BJ (cell line): ENCODE results near the gene CDC42EP4. TPM values are rescaled to one million over a fixed set of nuclear protein-coding genes. Genes with fewer than 3 reads are reported as not detected.
A peak's percentile ranks its signal among the peaks of the same experiment; 100 is the strongest.

Source experiments
- CTCF ChIA-PET: fragments of 350-600 bp; formaldehyde crosslinking; extraction: SDS; loops from one replicate; lab custom pipeline; 2021; ENCODE audit warnings: antibody characterized with exemption, inconsistent platforms; lab: Yijun Ruan, JAX
- POLR2A ChIA-PET: fragments of 300-600 bp; sonication (Branson Sonifier 250); formaldehyde crosslinking; extraction: SDS; loops from one replicate; lab custom pipeline; 2021; ENCODE audit warnings: antibody characterized with exemption; lab: Charles Lee
- DNase-seq: peaks from one replicate; pipeline ENCODE4 v3.0.0-alpha.2; 2011; ENCODE audit warnings: low read depth
- H3K27me3 ChIP-seq: 2 replicates; pipeline ENCODE4 v1.6.0; 2011; ENCODE audit warnings: low read length; ENCODE audit not compliant: control insufficient read depth, insufficient read depth
- H3K36me3 ChIP-seq: 2 replicates; pipeline ENCODE4 v1.5.1; 2011; ENCODE audit warnings: low read length; ENCODE audit not compliant: control insufficient read depth, insufficient read depth
- H3K4me3 ChIP-seq: 2 replicates; pipeline ENCODE4 v1.5.1; 2011; ENCODE audit warnings: low read depth, mild to moderate bottlenecking, control low read depth, low read length
- polyA plus RNA-seq: library from polyadenylated mRNA; depleted of rRNA; stranded (reverse); fragments of >200 nt; gene quantifications from 2 replicates; pipeline ENCODE4 v1.2.3, GENCODE V29; 2011
- TF ChIP-seq, protein P1 (sequence below): IDR thresholded peaks from 2 replicates; pipeline ENCODE4 v1.5.1; 2011; ENCODE audit warnings: low read depth, mild to moderate bottlenecking, control low read depth, inconsistent platforms, low read length, moderate library complexity; ENCODE audit not compliant: insufficient read depth

Gene CDC42EP4
- polyA plus RNA-seq, 1 experiment = 28.0 TPM

DNA sequence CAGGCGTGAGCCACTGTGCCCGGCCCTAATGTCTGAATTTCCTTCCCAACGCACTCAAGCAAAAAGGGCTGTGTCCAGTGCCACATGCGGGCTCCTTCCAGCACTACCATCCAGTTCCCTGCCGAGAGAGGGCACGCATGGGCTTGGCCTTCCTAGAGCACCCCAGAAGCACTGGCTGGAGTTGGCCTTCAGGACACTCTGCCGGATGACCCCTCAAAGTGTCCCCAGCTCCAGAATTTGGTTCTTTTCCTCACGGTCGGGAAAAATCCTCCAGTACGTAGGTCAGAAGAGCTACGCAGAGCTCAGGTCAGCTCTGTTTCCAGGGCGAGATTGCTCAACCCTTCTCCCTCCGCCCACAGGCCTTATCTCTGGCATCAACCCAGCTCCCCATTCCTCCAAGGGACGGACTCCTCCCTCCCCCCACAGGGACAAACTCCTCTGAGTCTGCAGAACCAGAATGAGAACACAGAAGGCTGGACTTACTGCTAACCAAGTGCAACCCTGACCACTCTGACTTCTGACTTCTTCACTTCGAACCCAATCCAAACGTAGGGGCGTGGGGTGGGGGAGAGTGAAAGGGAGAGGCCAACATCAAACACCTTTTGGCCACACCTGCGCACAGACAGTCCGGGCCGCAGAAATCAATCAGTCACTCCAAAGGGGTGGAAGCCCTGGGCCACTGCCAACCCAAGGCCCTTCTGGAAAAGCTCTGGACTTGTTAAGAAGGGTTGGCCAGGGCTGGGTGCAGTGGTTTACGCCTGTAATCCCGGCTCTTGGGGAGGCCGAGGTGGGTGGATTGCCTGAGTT is 3.6 kb downstream of the CDC42EP4 start:
- TF ChIP-seq, protein P1, sequence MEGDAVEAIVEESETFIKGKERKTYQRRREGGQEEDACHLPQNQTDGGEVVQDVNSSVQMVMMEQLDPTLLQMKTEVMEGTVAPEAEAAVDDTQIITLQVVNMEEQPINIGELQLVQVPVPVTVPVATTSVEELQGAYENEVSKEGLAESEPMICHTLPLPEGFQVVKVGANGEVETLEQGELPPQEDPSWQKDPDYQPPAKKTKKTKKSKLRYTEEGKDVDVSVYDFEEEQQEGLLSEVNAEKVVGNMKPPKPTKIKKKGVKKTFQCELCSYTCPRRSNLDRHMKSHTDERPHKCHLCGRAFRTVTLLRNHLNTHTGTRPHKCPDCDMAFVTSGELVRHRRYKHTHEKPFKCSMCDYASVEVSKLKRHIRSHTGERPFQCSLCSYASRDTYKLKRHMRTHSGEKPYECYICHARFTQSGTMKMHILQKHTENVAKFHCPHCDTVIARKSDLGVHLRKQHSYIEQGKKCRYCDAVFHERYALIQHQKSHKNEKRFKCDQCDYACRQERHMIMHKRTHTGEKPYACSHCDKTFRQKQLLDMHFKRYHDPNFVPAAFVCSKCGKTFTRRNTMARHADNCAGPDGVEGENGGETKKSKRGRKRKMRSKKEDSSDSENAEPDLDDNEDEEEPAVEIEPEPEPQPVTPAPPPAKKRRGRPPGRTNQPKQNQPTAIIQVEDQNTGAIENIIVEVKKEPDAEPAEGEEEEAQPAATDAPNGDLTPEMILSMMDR = no peak
- Histone ChIP-seq H3K27me3 (no peaks in the 10 kb centered on the region), H3K36me3 (0 out of 2 replicates have a peak, but pooled peaks cover 3% of the 10 kb centered on the region), H3K4me3 (peak overlapping the region; percentile 31)
- POLR2A ChIA-PET = no interaction called here
- peak; percentile 68 for DNase-seq
- CTCF ChIA-PET = interaction anchor here (0.7 to 9.6 kb wide), 10 partner anchors 8 to 76 kb away, joined by 3 to 114 read pairs (median 3); a partner anchor contains a TSS

DNA sequence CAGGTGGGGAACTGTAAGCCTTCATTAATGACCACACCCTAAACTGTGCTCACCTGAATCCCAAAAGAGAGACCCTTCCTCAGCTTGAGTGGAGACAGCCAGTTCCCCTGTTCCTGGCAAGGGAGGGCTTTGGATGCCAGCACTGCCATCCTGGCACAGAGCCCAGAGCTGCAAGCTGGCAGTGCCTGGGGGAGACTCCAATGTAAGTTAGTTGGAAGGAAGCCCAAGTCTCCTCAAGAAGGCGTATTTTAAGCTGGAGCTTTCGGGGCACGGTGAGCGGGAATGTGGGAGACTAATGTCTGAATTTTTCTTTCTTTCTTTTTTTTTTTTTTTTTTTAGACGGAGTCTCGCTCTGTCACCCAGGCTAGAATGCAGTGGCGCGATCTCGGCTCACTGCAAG is 4.7 kb downstream of the CDC42EP4 start:
- Histone ChIP-seq H3K36me3 (0 out of 2 replicates have a peak, but pooled peaks cover 3% of the 10 kb centered on the region), H3K27me3 (no peaks in the 10 kb centered on the region), H3K4me3 (no peak overlapping the region)
- no peak for DNase-seq
- TF ChIP-seq, protein P1 = no peak
- ChIA-PET POLR2A (interaction anchor here (0.5 kb wide), 1 partner anchor 26 kb away, joined by 12 read pairs; no protein-coding TSS in a partner anchor), CTCF (interaction anchor here (1.0 to 9.6 kb wide), 4 partner anchors 51 to 62 kb away, joined by 3 to 114 read pairs (median 5); no protein-coding TSS in a partner anchor)

DNA sequence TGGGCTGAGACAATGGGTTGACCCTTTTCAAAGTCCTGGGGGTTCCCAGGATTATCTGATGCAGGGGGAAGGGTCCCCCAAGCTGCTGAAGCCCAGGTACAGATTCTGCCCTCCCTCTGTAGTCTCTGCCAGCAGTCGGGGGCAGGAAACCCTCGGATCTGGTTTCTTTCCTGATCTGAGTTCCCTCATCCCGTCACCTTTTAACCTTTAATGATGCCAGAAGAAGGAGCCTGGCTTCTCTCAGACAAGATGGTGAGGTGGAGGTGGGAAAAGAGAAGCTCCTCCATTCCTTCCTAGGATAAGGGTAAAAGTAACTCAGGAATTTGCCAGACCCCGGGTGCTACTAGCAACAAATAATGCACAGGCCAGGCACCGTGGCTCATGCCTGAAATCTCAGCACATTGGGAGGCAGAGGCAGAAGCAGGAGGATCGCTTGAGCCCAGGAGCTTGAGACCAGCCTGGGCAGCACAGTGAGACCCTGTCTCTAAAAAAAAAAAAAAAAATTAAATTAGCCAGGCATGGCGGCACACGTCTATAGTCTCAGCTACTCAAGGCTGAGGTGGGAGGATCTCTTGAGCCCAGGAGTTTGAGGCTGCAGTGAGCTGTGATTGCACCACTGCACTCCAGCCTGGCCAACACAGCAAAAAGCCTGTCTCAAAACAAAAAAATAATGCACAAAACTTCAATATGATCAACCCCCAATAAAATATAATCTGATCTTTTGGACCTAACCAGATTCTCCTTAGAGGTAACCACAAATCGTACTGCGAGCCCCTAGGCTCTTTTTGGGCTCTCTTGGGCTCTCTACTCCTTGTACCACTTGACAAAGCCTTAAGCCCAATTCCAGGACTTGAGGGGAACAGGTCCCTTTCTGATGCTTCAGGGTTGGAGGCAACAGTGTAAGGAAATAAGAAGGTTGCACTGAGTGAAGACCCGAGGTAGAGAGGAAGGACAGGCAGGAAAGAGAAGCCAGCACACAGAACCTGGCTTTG is 5.7 kb downstream of the CDC42EP4 start:
- TF ChIP-seq, protein P1 = no peak
- no peak for DNase-seq
- Histone ChIP-seq H3K36me3 (0 out of 2 replicates have a peak, but pooled peaks cover 3% of the 10 kb centered on the region), H3K27me3 (no peaks in the 10 kb centered on the region), H3K4me3 (no peak overlapping the region)
- ChIA-PET CTCF (interaction anchor here (1.0 to 9.6 kb wide), 4 partner anchors 24 to 63 kb away, joined by 3 to 114 read pairs (median 4); no protein-coding TSS in a partner anchor), POLR2A (interaction anchor here (0.5 kb wide), 1 partner anchor 25 kb away, joined by 4 read pairs; no protein-coding TSS in a partner anchor)

DNA sequence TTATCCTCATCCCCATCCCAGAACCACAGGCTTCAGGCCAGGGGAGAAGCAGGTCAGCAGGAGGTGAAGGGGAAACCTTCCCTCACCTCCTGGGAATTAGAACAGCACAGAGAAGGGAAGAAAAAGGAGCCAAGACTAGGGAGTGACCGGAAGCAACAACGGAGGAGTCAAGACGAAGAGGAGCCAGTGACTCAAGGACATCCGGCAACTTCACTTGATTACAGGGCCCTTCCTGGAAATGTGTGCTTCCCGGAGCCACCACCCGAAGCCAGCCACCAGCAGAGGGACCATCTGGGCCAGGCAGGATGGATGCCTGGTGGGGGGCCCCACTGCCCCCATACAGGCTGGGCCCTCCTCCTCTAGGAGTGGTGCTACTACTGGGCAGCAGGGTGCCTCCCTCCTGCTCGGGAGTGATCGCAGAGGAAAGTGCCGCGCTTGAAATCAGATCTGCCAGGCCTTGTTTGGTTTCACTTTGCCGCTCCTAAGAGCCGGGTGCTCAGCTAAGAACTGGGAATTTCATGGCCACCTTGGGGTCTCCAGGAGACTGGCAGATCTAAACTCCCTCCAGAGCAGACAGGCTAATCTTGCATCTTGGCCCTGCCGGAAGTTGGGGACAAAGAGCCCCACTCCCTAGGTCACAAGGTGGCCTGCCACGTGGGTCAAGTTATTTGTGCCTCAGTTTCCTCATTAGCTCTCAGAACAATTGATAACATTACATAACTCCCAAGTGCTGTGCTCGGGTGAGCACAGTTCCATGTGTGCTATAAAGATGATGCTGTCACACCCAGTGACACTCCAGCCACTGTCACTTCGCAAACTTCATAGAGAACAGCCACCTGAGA is 6.6 kb downstream of the CDC42EP4 start:
- Histone ChIP-seq H3K27me3 (no peaks in the 10 kb centered on the region), H3K4me3 (peak overlapping the region; percentile 20), H3K36me3 (0 out of 2 replicates have a peak, but pooled peaks cover 3% of the 10 kb centered on the region)
- peak; percentile 60 for DNase-seq
- ChIA-PET CTCF (interaction anchor here (1.5 to 9.6 kb wide), 2 partner anchors 25 to 63 kb away, joined by 3 to 114 read pairs; no protein-coding TSS in a partner anchor), POLR2A (no interaction called here)
- TF ChIP-seq, protein P1 = peak; percentile 57
